Esophagus muscularis mucosa (tissue), 4 donors: ENCODE results near the gene PLEK. TPM values are rescaled to one million over a fixed set of nuclear protein-coding genes. Genes with fewer than 3 reads are reported as not detected.

Source experiments
- DNase-seq: peaks from one replicate; pipeline ENCODE4 v3.0.0-alpha.2; 2017; ENCODE audit errors: extremely low spot score
- H3K27ac ChIP-seq, 4 donors: fragments of 200-600 bp; sonication (generic); replicated peaks in 1 of 4; 1 replicate in 3 of 4; 2 replicates in 1 of 4; pipeline ENCODE4 v1.5.1; 2016 to 2019; ENCODE audit warnings: mild to moderate bottlenecking in 1 of 4
- H3K27me3 ChIP-seq, 4 donors: fragments of 200-600 bp; sonication (generic); one replicate each; pipeline versions ENCODE4 v1.5.1 to v1.6.0; 2016 to 2019
- H3K36me3 ChIP-seq, 4 donors: fragments of 200-600 bp; sonication (generic); one replicate each; pipeline ENCODE4 v1.5.1; 2016 to 2019
- H3K4me1 ChIP-seq, 4 donors: fragments of 200-600 bp; sonication (generic); one replicate each; pipeline ENCODE4 v1.5.1; 2016 to 2019
- H3K4me3 ChIP-seq, 4 donors: fragments of 200-600 bp; sonication (generic); 1 replicate in 2 of 4; 2 replicates in 2 of 4; pipeline ENCODE4 v1.5.1; 2016 to 2019; ENCODE audit warnings: mild to moderate bottlenecking in 4 of 4, moderate library complexity in 1 of 4
- H3K9me3 ChIP-seq, 4 donors: fragments of 200-600 bp; sonication (generic); 1 replicate in 3 of 4; 2 replicates in 1 of 4; pipeline ENCODE4 v1.5.1; 2016 to 2019
- EP300 ChIP-seq: sonication (generic); formaldehyde crosslinking; IDR thresholded peaks from one replicate; pipeline ENCODE4 v1.6.1; 2017; ENCODE audit warnings: antibody characterized with exemption
- POLR2A ChIP-seq: fragments of 450-650 bp; IDR thresholded peaks from one replicate; pipeline ENCODE4 v1.6.1; 2017; ENCODE audit warnings: antibody characterized with exemption, moderate library complexity, mild to moderate bottlenecking, low read depth
- POLR2AphosphoS5 ChIP-seq, 2 donors: sonication (generic); formaldehyde crosslinking; IDR thresholded peaks; one replicate each; pipeline ENCODE4 v1.6.1; 2017; ENCODE audit warnings: antibody characterized with exemption in 2 of 2
- WGBS: methylation state at CpG from one replicate; pipeline ENCODE4 v1.1.5; 2018; 5-methylcytosine and 5-hydroxymethylcytosine counted together
- intact Hi-C: fragments of 100-400 bp; cut with DNase I; formaldehyde crosslinking; loops from one replicate; pipeline ENCODE4 v1.15.1; 2023
- total RNA-seq, 4 donors: library from RNA; depleted of rRNA; stranded (reverse); fragments of >200 nt; gene quantifications; one replicate each; pipeline versions ENCODE4 v1.1.0 to v1.2.1, GENCODE V29; 2016
- TF ChIP-seq, protein P1 (sequence below), 3 experiments: fragments of 200-600 bp in 2 of 3; fragments of 450-650 bp in 1 of 3; sonication (generic) in 2 of 3; IDR thresholded peaks; one replicate each; pipeline ENCODE4 v1.5.1; 2017 to 2019; ENCODE audit warnings: antibody characterized with exemption in 3 of 3, mild to moderate bottlenecking in 2 of 3, moderate library complexity in 1 of 3

PLEK gene
- total RNA-seq, 4 donors from 2014 or later, result 3.1 to 23.4 (median 6.0) TPM

DNA sequence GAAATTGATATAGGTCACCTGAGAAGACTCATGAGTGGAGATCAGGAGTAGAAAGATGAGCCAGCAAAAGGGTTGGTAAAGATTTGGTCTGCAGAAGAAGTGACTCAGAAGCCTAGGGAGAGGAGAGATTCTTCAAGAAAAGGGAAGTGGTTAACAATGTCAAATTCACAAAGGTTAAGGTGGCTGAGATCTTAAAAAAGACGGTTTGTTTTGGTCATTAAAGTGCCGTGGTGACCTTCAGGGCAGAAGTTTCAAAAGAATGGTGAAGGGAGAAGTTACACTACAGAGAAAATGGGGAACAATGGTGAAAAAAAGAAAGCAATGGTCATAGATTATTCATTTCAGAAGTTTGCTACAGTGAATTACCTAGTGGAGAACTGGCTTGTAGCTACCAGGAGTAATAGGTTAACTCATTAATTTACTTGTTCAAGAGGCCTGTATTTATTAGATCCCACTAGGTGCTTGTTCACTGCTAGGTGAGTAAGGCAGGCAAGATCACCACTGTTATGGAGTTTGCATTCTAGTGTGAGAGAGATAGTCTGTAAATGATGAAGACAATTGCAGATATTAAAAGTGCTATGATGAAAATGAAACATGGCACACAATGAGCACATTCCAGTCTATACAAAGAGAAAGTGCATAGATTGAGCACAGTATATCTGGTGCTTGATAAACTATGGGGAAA is 59.0 kb downstream of the PLEK start:
- no peak for TF ChIP-seq POLR2A
- no peaks in the 10 kb centered on the region for H3K9me3 ChIP-seq
- H3K4me3 ChIP-seq, result no peak overlapping the region
- H3K27ac ChIP-seq, result no peak overlapping the region
- peaks cover 0 to 20% (median 16%) of the 10 kb centered on the region in 4 donors for H3K4me1 ChIP-seq
- no peak for DNase-seq
- intact Hi-C loops, result no loop called here
- H3K27me3 ChIP-seq, result no peaks in the 10 kb centered on the region
- WGBS, result 34% methylated on average over 2 of the region's 2 CpGs
- no peaks in the 10 kb centered on the region for H3K36me3 ChIP-seq

DNA sequence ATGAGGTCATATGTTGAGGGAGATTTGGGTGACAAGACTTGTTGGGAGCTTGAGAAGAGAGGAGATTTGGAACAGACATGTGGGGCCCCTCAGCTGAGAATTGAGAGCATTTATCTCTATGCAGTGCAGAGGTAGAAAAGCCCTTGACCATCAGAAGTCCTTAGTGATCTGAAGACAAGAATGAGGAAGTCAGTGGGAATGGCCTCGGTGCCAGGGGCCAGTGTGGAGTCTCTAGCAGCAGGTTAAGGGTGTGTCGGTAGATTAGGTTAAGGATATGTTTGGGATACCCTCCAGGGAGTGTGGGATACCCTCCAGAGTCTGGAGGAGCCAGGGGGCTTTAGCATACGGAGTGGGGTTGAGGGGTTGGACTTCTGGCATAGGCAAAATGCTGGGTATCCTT is 60.4 kb downstream of the PLEK start:
- peak; percentile 66 for DNase-seq
- Histone ChIP-seq H3K36me3 (no peaks in the 10 kb centered on the region), H3K4me1 (peaks cover 0 to 20% (median 16%) of the 10 kb centered on the region in 4 donors), H3K27me3 (no peaks in the 10 kb centered on the region), H3K4me3 (no peak overlapping the region), H3K9me3 (no peaks in the 10 kb centered on the region), H3K27ac (no peak overlapping the region)
- intact Hi-C loops, result no loop called here
- WGBS, result 86% methylated on average over 3 of the region's 3 CpGs
- TF ChIP-seq EP300 (no peak), POLR2A (no peak), POLR2AphosphoS5 (IDR thresholded peaks at IDR 0.05) (no peak)
- TF ChIP-seq, protein P1, sequence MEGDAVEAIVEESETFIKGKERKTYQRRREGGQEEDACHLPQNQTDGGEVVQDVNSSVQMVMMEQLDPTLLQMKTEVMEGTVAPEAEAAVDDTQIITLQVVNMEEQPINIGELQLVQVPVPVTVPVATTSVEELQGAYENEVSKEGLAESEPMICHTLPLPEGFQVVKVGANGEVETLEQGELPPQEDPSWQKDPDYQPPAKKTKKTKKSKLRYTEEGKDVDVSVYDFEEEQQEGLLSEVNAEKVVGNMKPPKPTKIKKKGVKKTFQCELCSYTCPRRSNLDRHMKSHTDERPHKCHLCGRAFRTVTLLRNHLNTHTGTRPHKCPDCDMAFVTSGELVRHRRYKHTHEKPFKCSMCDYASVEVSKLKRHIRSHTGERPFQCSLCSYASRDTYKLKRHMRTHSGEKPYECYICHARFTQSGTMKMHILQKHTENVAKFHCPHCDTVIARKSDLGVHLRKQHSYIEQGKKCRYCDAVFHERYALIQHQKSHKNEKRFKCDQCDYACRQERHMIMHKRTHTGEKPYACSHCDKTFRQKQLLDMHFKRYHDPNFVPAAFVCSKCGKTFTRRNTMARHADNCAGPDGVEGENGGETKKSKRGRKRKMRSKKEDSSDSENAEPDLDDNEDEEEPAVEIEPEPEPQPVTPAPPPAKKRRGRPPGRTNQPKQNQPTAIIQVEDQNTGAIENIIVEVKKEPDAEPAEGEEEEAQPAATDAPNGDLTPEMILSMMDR (IDR thresholded peaks at IDR 0.05), result no peak

DNA sequence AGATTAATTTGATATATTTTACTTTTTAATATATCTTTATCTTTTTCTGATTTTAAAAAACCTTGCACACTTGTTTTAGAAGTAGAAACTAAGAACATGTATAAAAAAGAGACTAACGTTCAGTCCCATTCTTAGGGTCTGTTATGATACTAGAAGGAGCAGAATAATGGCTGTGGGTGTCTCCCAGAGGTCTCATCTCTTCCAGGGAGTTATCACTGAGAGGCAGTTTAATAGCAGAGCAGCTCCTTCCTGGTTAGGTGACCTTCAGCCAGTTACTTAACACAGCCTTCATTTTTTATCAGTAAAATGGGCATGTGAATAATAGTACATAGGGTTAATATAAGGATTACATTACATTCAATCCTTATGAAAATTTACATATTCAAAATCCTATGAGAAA is 61.4 kb downstream of the PLEK start:
- TF ChIP-seq, protein P1 (IDR thresholded peaks at IDR 0.05), result no peak
- TF ChIP-seq EP300 (no peak), POLR2A (no peak), POLR2AphosphoS5 (IDR thresholded peaks at IDR 0.05) (no peak)
- intact Hi-C loops, result no loop called here
- Histone ChIP-seq H3K27ac (no peak overlapping the region), H3K4me1 (peaks cover 0 to 20% (median 16%) of the 10 kb centered on the region in 4 donors), H3K9me3 (no peaks in the 10 kb centered on the region), H3K4me3 (no peak overlapping the region), H3K36me3 (no peaks in the 10 kb centered on the region), H3K27me3 (no peaks in the 10 kb centered on the region)
- no peak for DNase-seq
- WGBS, result 84% methylated on average over 1 of the region's 1 CpG

DNA sequence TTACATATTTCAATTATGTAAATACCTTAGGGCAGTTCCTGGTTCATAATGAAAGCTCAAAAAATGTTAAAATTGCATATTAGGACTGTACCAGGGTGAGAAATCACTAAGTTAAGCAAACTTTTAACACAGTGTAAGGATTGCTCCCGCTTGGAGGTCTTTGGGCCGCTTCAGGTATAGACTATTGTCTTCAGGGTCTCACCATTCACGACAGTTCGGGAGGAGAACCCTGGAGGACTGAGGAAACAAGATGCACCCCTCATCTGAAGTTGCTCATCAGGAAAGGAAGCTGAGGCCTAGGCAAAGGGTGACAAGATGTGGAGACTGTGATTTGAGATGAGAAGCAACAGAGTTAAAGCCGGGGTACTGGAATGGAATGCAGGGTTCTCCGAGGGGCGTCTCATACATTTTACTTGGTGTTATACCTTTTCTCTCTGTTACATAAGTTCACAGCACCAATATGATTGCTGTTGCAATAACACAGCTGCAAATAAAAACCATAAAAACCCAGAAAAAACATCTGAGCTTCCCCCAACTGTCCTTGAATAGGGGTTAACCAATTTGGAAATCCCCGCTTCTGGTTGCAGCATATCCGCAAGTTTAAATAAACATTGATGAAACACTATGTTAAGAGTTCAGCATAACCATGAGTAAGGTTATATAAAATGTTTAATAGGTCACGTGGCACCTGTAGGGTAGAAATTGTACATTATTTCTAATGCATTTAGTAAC is 61.9 kb downstream of the PLEK start:
- Histone ChIP-seq H3K27ac (no peak overlapping the region), H3K4me1 (peaks cover 0 to 20% (median 16%) of the 10 kb centered on the region in 4 donors), H3K4me3 (no peak overlapping the region), H3K27me3 (no peaks in the 10 kb centered on the region), H3K36me3 (no peaks in the 10 kb centered on the region), H3K9me3 (no peaks in the 10 kb centered on the region)
- 68% methylated on average over 10 of the region's 10 CpGs for WGBS
- DNase-seq, result peak; percentile 29
- TF ChIP-seq POLR2A (no peak), EP300 (no peak), POLR2AphosphoS5 (IDR thresholded peaks at IDR 0.05) (no peak)
- TF ChIP-seq, protein P1 (IDR thresholded peaks at IDR 0.05), result no peak
- intact Hi-C loops, result no loop called here

DNA sequence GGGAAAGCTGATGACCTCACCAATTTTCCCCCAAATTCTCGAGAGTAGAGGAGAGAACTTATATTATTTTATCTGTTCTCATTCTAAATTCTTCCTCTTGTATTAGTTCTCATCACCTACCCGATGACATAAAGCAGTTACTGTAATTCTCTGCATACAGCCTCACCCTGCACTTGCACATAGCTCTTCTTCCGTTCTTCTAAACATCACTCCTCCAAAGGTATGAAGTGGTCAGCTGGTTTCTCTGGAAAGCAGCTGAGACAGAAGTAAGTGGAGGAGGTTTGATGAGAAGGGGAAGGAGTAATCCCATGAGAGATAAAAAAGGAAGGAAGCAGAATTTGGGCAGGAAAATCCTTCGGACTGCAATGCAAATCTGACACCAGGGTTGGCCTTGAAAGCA is 63.0 kb downstream of the PLEK start:
- Histone ChIP-seq H3K9me3 (no peaks in the 10 kb centered on the region), H3K27ac (no peak overlapping the region), H3K27me3 (no peaks in the 10 kb centered on the region), H3K4me1 (peaks cover 0 to 20% (median 16%) of the 10 kb centered on the region in 4 donors), H3K4me3 (no peak overlapping the region), H3K36me3 (no peaks in the 10 kb centered on the region)
- intact Hi-C loops, result no loop called here
- TF ChIP-seq, protein P1 (IDR thresholded peaks at IDR 0.05), result no peak
- TF ChIP-seq POLR2A (no peak), POLR2AphosphoS5 (IDR thresholded peaks at IDR 0.05) (no peak), EP300 (no peak)
- WGBS, result 49% methylated on average over 4 of the region's 4 CpGs
- DNase-seq, result peak; percentile 37
